ENCODE measurements around the gene BRINP2. TPM values are rescaled to one million over a fixed set of nuclear protein-coding genes. Genes with fewer than 3 reads are reported as not detected.

BRINP2 gene
- total RNA-seq, 4 donors from 2014 or later, result not detected

- TF ChIP-seq POLR2A (IDR thresholded peaks at IDR 0.05), result no peak
- no peak for TF ChIP-seq CTCF (IDR thresholded peaks at IDR 0.05)
- Histone ChIP-seq H3K27me3 (no peaks in the 10 kb centered on the region), H3K36me3 (no peaks in the 10 kb centered on the region), H3K9me3 (peaks cover 0 to 10% (median 0%) of the 10 kb centered on the region in 3 donors), H3K4me1 (no peaks in the 10 kb centered on the region), H3K27ac (no peak overlapping the region), H3K4me3 (no peak overlapping the region)
- intact Hi-C loops (cut with DNase I), result no loop called here
- no peak for DNase-seq
- WGBS, 2 donors, result 43 to 62% methylated on average over 2 to 3 of the region's 3 CpGs
Observed at GRCh38 chr1:177219554-177220458, 49.0 kb downstream of the BRINP2 start.

- no peaks in the 10 kb centered on the region for H3K27me3 ChIP-seq
- H3K4me1 ChIP-seq, result no peaks in the 10 kb centered on the region
- DNase-seq, result no peak
- H3K4me3 ChIP-seq, result no peak overlapping the region
- intact Hi-C loops (cut with DNase I), result no loop called here
- TF ChIP-seq POLR2A (IDR thresholded peaks at IDR 0.05) (no peak), CTCF (IDR thresholded peaks at IDR 0.05) (no peak)
- WGBS, 2 donors, result 61 to 79% methylated on average over 2 of the region's 2 CpGs
- no peaks in the 10 kb centered on the region for H3K36me3 ChIP-seq
- no peaks in the 10 kb centered on the region for H3K9me3 ChIP-seq
- H3K27ac ChIP-seq, result no peak overlapping the region
Observed at GRCh38 chr1:177223359-177223758, 52.6 kb downstream of the BRINP2 start.

- H3K9me3 ChIP-seq, result no peaks in the 10 kb centered on the region
- H3K27ac ChIP-seq, result no peak overlapping the region
- H3K4me1 ChIP-seq, result no peaks in the 10 kb centered on the region
- H3K4me3 ChIP-seq, result no peak overlapping the region
- no peak for TF ChIP-seq CTCF (IDR thresholded peaks at IDR 0.05)
- TF ChIP-seq POLR2A (IDR thresholded peaks at IDR 0.05), result no peak
- peaks cover 0 to 10% (median 0%) of the 10 kb centered on the region in 4 donors for H3K27me3 ChIP-seq
- DNase-seq, result no peak
- intact Hi-C loops (cut with DNase I), result no loop called here
- 55 to 65% methylated on average over 6 to 8 of the region's 8 CpGs for WGBS, 2 donors
- H3K36me3 ChIP-seq, result no peaks in the 10 kb centered on the region
Observed at GRCh38 chr1:177227978-177228692, 57.4 kb downstream of the BRINP2 start.

- H3K4me3 ChIP-seq, result no peak overlapping the region
- no peak for DNase-seq
- no peaks in the 10 kb centered on the region for H3K36me3 ChIP-seq
- H3K9me3 ChIP-seq, result no peaks in the 10 kb centered on the region
- TF ChIP-seq CTCF (IDR thresholded peaks at IDR 0.05) (no peak), POLR2A (IDR thresholded peaks at IDR 0.05) (no peak)
- H3K4me1 ChIP-seq, result no peaks in the 10 kb centered on the region
- intact Hi-C loops (cut with DNase I), result no loop called here
- H3K27me3 ChIP-seq, result peaks cover 0 to 10% (median 0%) of the 10 kb centered on the region in 4 donors
- 42 to 51% methylated on average over 4 of the region's 4 CpGs for WGBS, 2 donors
- H3K27ac ChIP-seq, result no peak overlapping the region
Observed at GRCh38 chr1:177228693-177229065, 57.9 kb downstream of the BRINP2 start.

GRCh38 chr1:177229781-177230180 lies 59.0 kb downstream of the BRINP2 start:
- TF ChIP-seq POLR2A (IDR thresholded peaks at IDR 0.05) (no peak), CTCF (IDR thresholded peaks at IDR 0.05) (no peak)
- no peak overlapping the region for H3K27ac ChIP-seq
- no peak for DNase-seq
- H3K36me3 ChIP-seq, result no peaks in the 10 kb centered on the region
- no peaks in the 10 kb centered on the region for H3K4me1 ChIP-seq
- intact Hi-C loops (cut with DNase I), result no loop called here
- no peak overlapping the region for H3K4me3 ChIP-seq
- WGBS, 2 donors, result 84 to 88% methylated on average over 12 to 13 of the region's 20 CpGs
- no peaks in the 10 kb centered on the region for H3K9me3 ChIP-seq
- peaks cover 0 to 10% (median 0%) of the 10 kb centered on the region in 4 donors for H3K27me3 ChIP-seq

Measured in esophagus squamous epithelium (tissue), 5 donors.